ENCODE data around the gene PAIP2.
"Not testable (repeated sequence)": the region's sequence is repeated elsewhere in the genome, so short reads cannot be mapped to it uniquely, and the experiment has no call there.

Gene PAIP2

DNA sequence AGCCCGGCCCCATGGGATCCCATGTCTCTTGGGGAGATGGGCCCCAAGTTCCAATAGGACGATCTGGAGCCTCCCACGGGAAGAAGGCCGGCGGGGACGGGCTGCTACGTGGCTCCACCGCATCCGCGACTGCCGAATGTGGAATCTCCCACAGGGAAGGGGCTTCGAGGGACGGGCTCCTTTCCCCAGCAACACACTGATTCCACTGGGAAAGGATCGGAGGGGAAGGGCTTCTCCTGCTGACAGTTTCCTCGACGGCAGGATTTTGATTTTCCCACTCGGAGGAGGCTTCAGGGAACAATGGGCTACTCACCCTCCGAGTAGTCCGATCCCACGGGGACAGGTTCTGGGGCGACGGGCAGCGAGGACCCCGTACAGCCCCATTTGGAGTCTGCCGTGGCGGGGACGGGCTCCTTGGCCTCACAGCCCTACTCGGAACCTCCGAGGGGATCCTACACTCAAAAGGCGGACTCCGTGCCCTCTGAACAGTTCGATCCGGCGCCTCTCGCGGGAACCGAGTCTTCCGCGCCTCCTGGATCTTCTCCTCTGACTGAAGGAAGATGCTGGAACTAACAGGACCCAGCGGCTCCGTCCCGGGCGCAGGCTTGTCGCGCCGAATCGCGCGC, 52.0 kb downstream of the PAIP2 start:
- DNase-seq = no peak

DNA sequence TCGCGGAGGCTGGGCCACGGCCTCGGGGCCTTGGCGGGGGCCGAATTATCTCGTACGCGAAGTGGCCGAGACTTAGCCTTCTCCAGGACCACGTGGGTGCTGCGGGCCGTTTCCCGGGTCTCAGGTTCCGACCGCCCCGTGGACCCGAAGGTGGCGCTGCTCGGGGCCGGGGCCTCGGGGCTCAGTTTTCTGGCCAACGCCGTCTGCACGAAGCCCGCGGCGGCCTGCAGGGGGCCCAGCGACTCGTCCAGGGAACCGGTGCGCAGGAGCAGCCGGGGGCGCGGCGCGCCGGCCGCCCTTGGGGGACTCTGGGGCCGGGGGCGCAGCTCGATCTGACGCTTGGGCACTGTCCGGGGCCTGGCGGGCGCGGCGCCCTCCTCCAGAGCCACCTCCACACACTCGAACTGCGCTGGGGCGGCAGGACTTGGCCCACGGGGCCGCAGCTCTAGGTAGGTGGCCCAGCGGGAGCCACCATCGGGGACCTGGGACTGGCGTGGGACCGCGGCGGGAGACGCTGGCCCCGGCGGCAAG, 52.5 kb downstream of the PAIP2 start:
- DNase-seq = peak; percentile 67

DNA sequence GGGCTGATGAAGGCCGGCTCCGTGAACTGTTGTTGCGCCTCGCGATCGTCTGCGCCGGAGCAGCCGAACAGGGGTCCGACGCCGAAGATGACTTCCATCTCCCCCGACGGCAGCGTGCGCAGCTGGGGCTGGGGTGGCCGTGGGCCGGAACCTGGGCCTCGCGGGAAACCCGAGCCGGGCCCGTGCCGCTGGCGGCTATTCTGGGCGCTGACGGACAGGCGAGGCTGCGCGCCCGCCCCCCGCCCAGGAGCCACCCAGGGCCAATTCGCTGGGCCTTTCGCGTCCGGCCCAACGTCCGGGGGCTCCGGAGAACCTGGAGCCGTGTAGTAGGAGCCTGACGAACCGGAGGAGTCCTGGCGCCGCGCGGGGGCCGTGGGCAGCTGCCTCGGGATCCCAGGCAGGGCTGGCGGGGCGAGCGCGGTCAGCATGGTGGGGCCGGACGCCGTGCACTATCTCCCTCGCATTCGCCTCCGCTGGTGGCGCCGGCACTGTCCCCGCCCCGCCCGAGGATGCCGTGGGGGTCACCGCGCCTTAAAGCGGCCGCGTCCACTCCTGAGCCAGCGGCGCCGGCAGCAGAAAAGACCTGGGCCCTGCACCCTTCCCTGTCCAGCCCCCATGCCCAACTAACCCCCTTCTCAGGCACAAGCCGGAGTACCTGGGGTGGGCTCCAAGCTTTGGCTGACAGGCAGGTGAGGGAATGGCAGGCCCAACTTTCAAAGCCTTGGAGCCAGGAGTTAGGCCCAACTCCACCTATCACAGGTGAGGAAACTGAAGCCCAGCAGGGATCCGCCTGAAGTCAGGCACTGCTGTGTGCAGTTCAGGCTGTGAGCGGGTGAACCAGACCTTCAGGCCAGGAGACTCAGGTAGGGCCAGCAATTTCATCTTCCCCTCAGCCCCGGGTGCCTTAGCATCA, 53.3 kb downstream of the PAIP2 start, which contains the start of gene PROB1:
TSS of gene PROB1 (minus strand) at position 451 of the 913 bp plus-strand sequence. CDS start at position 428, 23 bp downstream.
- DNase-seq = no peak

DNA sequence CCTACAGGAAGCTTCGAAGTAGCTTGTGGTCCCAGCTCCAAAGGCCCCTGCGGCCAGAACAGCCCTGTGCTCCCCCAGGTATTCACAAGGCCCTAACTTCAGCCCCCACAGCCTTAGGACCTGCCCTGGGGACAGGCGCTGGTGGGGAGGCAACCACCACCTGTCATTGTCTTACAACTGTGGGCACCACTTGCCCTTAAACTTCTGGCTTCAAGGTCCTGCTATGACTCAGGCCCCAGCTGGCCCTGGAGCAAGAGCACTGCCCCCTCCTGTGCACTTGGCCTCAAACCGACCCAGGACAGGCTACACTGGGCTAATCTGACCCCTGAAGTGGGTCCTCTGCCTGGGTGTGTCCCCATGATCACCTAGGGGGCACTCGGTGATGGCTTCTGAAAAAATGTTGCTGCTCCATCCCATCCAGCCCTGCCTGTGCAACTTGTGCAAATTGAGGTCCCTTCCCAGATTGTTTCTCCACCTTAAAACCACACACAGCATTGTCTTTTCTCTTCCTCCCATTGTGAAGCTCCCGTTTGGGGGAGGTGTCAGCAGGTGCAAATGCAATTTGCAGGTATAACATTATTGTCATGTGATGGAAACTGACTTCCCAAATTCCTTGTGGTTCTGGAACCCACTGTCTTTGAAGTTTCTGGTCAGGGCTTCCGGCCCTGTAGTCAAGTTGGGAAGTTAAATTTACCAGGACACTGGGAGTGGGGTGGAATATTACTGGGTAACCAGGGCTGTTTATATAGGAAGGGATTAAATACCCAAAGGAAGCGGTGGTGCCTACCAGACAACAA, 54.4 kb downstream of the PAIP2 start:
- DNase-seq = no peak

DNA sequence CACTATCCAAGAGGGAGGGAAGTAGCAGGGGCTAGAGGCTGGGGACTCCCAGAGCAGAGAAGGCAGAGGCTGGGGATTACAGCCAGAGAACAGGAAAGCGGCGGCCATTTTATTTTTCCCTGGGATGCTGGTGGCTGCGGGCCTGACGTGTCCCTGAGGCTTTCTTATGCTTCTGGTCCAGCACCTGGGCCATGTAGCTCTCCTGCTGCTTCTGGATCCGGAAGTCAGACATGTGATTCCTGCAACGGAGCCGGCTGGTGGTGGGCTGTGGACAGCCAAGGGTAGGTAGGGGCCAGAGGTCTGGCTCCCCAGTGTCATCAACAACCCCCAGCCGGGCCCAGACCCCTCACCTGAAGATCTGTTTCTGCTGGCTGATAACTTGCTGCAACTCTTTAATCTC, 55.0 kb downstream of the PAIP2 start:
- no peak for DNase-seq

DNA sequence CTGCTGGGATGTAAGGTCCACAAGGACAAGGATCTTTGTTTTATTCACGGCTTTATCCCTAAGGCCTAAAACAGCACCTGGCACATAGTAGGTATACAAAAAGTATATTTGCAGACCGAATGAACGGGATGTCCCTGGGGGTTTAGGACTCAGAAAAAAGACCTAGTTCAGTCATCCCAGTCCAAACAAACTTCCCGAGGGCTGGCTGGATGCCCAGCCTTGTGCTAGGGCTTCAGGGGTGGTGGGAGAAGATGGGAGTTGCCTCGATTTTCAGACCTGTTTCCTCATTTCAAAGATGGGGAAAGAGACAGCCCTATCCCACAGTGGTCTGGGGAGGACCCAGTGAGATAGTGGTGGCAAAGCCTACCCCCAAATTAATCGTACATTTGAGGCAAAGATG, 56.3 kb downstream of the PAIP2 start:
- no peak for DNase-seq

DNA sequence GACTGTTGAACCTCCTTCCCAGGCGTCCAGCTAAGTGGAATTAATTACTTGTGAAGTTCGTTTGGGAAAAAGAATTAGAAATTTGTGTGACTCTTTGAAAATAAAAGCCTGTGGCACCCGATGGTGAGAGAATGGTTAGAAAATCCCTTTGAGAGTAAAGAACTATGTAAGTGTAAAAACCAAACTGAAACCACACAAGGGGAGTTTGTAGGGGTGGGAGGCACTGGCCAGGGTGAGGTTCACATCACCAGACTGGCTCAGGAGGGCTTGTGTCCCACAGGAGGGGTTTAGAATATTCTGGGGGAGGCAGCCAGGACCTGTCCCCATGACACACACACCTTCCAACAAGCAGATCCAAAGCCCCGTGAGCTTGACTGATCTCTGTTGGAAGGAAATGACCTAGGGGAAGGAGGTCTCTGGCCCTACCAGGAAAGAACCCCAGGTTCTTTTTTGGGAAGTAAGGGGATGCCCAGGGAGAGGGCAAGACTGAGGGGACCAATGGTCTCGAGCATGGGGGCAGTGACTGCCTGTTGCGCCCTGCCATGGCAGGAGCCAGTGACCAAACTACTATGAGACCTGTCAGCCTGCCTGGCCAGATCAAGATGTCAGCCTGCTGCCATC, 58.0 kb downstream of the PAIP2 start:
- DNase-seq = no peak

DNA sequence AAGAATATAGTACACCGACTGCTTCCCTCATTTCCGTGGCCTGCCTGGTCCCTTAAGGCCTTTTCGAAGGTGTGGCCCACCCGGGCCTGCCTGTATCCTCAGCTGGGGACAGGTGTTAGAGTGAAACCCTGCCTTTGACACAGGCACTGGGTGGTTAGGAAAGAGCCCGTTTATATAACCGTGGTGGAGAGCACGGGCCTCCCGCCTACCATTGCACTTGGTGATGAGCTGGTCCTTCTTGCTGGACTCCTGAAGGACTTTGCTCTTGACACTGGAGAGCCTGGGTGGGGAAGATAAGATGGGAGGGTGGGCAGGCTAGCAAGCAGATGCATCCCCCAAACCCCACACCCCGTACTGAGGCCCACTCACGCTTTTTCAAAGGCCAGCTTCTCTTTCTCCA, 59.9 kb downstream of the PAIP2 start:
- no peak for DNase-seq

DNA sequence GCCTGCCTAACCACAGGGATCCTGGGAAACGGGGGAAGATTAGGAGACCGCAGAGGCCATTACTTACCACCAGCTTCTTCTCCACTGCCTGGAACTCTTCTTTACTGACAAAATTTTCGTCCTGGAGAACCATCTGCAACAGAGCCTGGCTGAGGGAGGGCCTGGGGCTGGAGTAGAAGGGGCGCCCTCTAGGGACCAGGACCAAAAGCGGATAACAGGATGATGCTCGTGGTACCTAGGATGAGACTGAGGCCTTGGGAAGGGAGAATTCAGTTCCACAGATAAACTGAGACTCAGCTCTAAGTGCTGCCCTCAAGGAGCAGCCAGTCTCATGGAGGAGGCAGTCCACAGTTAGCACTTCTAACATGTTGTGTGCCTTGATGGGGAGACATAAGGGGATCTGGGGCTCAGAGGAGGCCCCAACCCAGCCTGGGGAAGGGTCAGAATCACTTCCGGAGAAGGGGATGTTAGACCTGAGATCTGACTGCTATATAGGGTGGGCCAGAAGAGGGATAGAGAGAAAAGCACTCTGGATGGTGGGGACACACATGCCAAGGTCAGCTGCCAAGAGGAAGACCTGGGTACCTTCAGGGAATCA, 61.0 kb downstream of the PAIP2 start:
- peak; percentile 24 for DNase-seq

DNA sequence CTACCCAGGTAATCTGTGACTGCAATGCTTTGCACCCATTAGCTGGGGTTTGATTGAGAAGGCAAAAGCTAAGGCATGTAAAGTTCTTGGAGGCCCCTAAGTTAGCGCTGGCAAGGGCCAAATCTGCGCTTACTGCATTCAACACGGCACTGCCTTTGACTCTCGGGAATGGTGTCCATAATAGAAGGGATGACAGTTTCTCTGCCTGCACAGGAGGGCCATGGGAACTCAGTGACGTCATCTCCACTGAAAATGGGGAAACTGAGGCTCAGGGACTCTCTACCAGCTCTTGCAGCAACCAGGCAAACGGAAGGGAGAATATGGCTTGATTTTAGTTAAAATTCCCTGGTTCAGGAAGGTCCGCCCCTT, 61.7 kb downstream of the PAIP2 start:
- no peak for DNase-seq

DNA sequence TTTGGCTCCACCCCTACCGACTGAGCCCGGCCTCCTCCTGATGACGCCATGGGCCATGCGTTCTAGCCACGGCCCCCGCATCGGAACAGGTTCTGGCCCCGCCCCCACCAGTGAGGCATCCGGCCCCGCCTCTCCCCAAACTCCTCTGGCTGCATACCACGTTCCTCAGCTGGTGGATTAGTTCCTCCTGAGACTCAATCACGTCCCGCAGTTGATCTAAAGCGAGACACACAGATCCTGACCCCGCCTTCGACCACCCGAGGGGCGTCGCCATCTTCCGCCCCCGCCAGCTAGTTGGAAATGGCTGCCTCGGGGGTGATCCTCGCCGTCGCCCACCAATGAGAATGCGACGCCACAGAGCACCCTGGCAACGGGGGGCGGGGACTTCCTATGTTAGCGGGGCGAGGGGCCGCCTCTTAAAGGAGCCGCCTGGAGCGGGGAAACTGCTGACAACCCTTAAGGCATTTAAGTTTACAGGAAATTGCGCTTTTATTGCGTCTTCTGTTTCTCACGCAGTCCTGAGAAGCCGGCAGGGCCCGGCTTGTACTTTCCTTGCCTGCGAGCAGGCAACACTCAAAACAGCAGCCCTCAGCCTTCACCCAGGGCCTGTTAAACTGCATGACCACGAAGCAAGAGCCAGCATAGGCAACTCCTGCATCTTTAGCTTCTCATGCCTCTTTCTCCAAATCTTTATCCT, 62.3 kb downstream of the PAIP2 start, which contains the start of gene SPATA24:
TSS of gene SPATA24 (minus strand) at position 303 of the 697 bp plus-strand sequence. CDS start at position 274, 29 bp downstream.
- peak; percentile 97 for DNase-seq

DNA sequence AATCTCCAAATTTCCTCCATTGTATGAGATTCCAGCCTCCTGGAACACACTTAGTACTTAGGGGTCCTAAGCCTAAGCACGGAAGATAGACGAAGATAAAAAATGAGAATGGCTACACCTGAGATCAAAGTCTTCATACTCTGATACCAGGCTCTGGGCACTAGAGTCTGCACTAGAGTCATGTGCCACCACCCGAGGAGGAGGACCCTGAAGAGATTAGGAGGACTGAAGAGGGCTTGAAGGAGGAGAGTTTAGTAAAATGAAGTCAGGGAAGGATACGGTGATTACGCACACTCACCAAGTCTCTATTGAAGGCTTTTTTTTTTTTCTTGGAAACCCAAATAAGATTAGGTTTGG, 62.8 kb downstream of the PAIP2 start:
- no peak for DNase-seq

DNA sequence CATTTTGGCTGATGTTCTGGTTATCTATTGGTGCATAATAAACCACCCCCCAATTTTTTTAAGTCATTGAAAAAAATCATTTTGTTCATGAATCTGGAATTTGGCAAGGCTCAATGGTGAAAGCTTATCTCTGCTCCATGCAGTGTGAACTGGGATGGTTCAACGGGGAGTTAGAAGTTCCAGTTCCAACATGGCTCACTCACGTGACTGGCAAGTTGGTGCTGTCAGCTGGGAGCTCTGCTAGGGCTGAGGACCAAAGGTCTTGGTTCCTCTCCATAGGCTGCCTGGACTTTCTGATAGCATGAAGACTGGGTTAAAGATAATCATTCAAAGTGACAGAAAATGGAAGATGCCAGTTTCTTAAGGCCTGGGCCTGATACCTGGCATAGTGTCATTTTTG, 65.3 kb downstream of the PAIP2 start:
- no peak for DNase-seq

DNA sequence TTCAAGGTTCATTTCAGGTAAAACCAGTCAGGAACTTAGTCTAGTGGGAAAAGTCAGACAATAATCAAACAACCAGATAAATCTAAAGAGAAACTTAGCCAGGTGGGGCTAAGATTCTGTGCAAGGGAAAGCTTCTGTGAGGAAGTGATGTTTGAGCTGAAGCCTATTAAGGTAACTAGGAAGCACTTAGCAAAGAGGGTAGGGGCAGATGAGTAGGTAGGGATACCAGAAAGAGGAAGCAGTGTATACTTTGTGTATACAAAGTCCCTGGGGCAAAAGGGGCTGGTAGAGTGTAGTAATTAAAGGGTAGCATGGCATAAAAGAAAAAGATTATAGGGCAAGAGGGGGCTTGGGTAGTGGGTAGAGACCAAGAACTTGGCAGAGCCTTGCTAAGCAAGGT, 65.9 kb downstream of the PAIP2 start:
- DNase-seq = no peak

DNA sequence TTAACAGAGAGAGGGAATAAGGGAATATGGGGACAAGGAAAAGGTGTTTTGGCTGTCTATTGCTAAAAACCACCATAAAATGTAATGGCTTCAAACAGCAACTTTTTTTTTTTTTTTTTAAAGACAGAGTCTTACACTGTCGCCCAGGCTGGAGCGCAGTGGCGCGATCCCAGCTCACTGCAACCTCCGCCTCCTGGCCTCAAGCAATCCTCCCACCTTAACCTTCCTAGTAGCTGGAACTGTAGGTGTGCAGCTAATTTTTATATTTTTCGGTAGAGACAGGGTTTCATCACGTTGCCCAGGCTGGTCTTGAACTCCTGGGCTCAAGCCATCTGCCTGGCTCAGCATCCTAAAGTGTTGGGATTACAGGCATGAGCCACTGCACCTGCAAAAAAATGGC, 66.5 kb downstream of the PAIP2 start:
- no peak for DNase-seq

DNA sequence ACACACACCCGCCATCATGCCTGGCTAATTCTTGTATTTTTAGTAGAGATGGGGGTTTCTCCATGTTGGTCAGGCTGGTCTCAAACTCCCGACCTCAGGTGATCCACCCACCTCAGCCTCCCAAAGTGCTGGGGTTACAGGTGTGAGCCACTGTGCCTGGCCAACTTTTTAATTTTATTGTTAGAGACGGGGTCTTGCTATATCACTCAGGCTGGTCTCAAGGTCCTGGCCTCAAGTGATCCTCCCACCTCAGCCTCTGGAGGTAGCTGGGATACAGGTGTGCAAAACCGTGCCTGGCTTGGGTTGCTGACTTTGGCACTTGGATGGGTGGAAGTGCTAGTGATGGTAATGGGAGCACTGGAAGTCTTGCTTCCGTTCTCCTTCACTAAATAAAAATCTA, 67.5 kb downstream of the PAIP2 start:
- DNase-seq = not testable (repeated sequence)

DNA sequence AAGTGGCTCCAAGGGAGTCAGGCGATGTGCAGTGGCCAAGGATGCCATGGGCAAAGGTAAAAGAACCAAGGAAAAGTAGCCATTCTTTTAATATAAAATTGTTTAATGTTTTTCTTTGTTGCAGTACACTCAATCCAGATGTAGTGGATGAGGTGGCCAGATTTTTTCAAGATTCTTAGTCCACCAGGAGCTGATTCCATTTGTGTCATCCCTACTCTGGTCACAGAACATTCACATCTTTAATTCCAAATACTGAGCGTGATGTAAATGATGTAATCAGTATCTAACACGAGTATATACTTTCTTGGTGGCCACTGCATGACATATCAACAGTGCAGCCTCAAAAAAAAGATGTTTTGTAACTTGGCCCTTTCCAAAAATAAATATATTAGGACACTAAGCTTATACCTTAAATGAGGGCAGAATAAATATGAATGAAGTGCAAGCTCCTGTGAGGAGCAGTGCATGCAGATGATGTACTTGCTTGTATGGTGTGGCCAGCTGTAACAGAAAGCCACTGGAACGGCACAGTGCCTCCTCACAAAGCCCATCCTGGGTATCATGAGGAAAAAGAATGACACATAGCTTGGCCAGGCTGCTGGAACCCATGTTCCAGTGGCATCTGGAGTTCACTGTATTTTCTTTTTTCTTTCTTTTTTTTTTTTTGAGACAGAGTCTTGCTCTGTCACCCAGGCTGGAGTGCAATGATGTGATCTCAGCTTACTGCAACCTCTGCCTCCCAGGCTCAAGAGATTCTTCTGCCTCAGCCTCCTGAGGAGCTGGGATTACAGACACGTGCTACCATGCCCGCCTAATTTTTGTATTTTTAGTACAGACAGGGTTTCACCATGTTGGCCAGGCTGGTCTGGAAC, 68.7 kb downstream of the PAIP2 start:
- DNase-seq = no peak

DNA sequence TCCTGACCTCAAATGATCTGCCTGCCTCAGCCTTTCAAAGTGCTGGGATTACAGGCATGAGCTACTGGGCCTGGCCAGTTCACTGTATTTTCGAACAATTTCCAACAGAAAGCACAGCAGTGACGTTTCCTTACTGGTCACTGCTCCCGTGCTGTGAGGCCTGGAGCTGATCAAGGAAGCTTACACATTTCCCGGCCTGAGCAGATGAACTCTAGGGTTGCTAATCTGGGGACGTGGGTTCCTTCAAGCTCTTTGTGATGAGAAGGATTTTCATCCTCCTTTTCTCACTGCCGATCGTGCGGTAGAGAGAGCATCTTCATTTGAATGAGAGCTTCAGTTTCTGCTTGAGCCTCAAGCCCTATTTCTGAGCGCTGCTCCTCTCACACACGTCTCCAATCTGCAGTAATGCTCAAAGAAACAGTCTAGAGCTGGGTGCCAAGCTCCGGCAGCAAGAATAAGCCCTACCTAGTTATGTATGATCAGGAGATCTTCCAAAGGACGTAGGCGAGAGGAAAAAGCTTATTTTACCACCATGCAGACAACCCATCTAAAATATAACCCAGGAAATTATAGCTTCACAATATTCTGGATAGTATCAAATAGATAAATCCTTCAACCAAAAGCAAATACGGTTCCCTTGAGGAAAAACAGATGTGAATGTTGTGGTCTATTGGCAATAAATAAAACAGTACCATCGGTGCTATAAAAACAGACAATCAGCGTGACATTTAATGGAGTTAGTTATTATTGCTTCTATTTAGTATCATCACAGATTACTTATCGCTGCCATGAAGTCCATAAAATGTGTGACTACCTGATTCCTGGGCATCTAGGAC, 69.6 kb downstream of the PAIP2 start:
- DNase-seq = no peak

DNA sequence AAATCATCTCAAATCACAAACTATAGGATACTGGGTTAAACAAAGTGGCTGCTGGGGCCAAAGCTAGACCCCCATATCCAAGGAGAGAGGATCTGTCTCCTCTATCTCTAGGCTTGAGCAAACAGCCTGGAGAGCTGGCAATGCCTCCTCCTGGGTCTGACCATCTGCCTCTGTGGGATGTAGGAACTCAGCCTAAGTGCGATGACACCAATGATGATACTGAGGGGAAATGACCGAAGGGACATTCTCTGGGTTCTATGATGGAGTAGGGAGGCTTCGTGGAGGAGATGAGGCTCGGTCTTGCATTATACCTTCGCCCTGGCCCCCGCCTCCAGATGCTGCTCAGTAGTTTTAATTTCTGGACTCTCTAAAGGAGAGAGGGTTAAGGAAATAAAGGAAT, 71.5 kb downstream of the PAIP2 start:
- DNase-seq = no peak

DNA sequence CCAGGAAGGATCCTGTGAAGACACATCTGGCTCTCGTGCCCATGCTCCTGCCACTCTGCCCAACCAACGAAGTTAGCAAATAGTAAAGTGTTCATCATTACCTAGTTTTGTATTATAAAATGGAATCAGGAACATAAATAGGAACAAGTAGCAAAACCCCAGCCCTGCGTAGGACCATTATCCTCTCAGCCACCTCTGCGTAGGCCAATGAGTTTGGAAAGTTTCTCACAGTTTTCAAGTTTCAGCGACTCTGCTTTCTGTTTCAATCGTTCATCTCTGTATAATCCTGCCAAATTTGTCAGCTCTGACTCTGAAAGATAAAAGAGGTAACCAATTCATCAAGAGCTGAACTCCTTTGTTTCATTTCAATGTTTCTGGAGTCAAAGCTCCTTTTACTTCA, 72.3 kb downstream of the PAIP2 start:
- DNase-seq = no peak
